PFSK-1 (cell line): ENCODE results near the gene ACTR6.

Experiments
- FOXP2 ChIP-seq: optimal IDR thresholded peaks from 2 replicates; pipeline ENCODE3; 2011; ENCODE audit warnings: borderline replicate concordance, control low read depth, inconsistent platforms; ENCODE audit not compliant: insufficient read depth; ENCODE audit errors: extremely low read length, extremely low read depth
- POLR2AphosphoS5 ChIP-seq: IDR thresholded peaks from 2 replicates; pipeline ENCODE4 v1.6.1; 2012; ENCODE audit warnings: low read depth, mild to moderate bottlenecking, control low read depth, low read length, moderate library complexity
- SIN3A ChIP-seq: IDR thresholded peaks from 2 replicates; pipeline ENCODE4 v1.6.1; 2012; ENCODE audit warnings: mild to moderate bottlenecking, low read length, moderate library complexity, borderline replicate concordance; ENCODE audit not compliant: insufficient read depth
- TAF1 ChIP-seq: IDR thresholded peaks from 2 replicates; pipeline ENCODE4 v1.6.1; 2012; ENCODE audit warnings: low read length, control low read depth, borderline replicate concordance; ENCODE audit not compliant: insufficient read depth
- TF ChIP-seq, protein P1 (sequence below), 2 experiments: IDR thresholded peaks; 2 replicates each; pipeline versions ENCODE4 v1.6.1 to v1.8.0; 2011 to 2012; ENCODE audit warnings: low read depth in 2 of 2, low read length in 2 of 2, control low read depth in 1 of 2, inconsistent platforms in 1 of 2, mild to moderate bottlenecking in 1 of 2, moderate library complexity in 1 of 2; ENCODE audit not compliant: insufficient read depth in 1 of 2

ACTR6 gene

DNA sequence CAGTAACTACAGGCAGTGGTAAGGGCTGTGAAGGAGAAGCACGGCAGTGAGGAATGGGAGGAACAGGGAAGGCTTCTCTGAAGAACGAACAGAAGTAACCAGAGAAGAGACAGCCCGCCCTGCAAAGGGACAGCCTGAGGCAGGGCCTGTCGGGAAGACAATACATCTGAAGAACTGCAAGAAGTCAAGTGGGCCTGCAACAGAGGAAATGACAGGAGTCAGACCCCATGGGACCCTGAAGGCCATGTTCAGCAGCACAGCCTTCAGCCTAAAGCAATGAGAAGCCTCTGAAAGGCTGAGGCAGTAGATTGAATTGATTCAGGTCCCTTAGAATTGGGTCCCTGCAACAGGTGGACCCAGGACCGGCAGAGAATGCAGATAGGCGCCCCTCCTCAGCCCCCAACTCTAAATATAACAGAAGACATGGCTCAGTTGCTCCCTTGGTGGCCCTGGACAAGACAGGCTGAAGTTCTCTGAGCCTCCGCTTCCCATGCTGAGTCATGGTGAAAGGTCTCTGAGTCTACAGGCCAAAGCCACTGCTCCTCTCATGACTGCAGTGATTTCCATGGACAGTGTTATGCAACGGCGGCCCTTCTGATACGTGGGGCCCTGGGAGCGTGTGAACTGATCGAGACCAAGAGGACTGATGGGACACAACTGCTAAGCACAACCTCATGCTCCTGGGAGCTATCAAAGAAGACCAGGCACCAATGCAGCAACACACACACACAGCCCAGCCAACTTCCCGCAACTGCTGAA is 10.8 kb upstream of the ACTR6 start:
- TF ChIP-seq FOXP2 (no peak), POLR2AphosphoS5 (no peak), TAF1 (no peak), SIN3A (no peak)
- TF ChIP-seq, protein P1, sequence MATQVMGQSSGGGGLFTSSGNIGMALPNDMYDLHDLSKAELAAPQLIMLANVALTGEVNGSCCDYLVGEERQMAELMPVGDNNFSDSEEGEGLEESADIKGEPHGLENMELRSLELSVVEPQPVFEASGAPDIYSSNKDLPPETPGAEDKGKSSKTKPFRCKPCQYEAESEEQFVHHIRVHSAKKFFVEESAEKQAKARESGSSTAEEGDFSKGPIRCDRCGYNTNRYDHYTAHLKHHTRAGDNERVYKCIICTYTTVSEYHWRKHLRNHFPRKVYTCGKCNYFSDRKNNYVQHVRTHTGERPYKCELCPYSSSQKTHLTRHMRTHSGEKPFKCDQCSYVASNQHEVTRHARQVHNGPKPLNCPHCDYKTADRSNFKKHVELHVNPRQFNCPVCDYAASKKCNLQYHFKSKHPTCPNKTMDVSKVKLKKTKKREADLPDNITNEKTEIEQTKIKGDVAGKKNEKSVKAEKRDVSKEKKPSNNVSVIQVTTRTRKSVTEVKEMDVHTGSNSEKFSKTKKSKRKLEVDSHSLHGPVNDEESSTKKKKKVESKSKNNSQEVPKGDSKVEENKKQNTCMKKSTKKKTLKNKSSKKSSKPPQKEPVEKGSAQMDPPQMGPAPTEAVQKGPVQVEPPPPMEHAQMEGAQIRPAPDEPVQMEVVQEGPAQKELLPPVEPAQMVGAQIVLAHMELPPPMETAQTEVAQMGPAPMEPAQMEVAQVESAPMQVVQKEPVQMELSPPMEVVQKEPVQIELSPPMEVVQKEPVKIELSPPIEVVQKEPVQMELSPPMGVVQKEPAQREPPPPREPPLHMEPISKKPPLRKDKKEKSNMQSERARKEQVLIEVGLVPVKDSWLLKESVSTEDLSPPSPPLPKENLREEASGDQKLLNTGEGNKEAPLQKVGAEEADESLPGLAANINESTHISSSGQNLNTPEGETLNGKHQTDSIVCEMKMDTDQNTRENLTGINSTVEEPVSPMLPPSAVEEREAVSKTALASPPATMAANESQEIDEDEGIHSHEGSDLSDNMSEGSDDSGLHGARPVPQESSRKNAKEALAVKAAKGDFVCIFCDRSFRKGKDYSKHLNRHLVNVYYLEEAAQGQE (IDR thresholded peaks at IDR 0.05; ENCODE audit: insufficient read depth in 1 of 2, low read depth in 2 of 2, low read length in 2 of 2): no peak

DNA sequence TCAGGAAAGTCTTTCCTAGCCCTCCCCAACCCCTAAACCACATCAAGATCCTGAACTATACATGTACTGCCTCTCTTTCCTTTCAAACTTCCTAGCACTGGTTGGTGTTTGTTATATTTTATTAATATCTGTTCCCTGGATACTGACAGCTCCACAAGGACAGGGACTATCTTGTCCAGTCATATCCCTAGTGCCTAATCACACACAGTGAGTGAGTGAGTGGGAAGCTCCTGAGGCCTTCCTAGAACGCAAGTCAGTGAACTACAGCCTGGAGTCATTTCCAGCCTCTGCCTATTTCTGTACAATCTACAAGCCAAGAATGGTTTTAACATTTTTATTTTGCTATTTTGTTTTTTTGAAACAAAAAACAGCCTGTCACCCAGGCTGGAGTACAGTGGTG is 7.5 kb upstream of the ACTR6 start:
- TF ChIP-seq, protein P1 (IDR thresholded peaks at IDR 0.05; ENCODE audit: insufficient read depth in 1 of 2, low read depth in 2 of 2, low read length in 2 of 2): no peak
- TF ChIP-seq FOXP2 (no peak), POLR2AphosphoS5 (no peak), TAF1 (no peak), SIN3A (no peak)

DNA sequence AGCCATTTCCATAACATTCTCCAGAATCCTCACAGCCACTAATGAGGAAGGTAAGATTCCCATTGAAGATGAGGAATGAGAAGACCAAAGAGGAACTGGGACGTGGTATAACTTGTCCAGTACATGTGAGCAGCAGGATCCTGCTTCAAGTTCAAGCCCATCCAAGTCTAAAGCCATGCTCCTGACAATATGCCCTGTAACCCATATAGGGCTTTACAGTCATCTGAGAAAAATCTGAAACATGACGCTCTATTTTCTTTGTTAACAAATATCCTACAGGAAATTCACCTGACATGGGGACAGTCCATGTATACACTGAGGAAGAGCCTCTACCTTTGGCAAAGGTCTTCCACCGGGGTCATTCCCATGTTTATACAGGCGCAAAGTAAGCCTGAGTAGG is 3.1 kb upstream of the ACTR6 start:
- TF ChIP-seq FOXP2 (no peak), POLR2AphosphoS5 (no peak), SIN3A (no peak), TAF1 (no peak)
- TF ChIP-seq, protein P1 (IDR thresholded peaks at IDR 0.05; ENCODE audit: insufficient read depth in 1 of 2, low read depth in 2 of 2, low read length in 2 of 2): no peak

DNA sequence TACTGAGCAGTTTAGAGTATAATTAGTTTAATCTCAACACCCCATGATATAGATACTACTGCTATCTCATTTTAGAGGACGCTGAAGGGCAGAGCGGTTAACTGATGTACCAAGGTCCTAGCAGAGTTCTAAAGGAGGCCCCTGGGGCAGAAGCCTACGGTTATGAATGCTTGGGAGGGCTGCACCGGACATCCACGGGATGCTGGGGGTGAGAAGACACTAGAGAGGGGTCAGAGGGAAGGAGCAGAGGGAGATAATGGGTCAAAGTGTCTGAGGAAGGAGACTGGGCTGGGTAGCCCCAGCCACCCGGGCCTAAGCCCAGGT is 1.6 kb upstream of the ACTR6 start:
- TF ChIP-seq TAF1: no peak
- no peak for TF ChIP-seq SIN3A
- TF ChIP-seq FOXP2: no peak
- TF ChIP-seq POLR2AphosphoS5: no peak
- TF ChIP-seq, protein P1 (IDR thresholded peaks at IDR 0.05; ENCODE audit: insufficient read depth in 1 of 2, low read depth in 2 of 2, low read length in 2 of 2): no peak
